Epithelial cell of esophagus (primary cell): ENCODE measurements around the gene RAX2.

Experiments used
- DNase-seq: peaks from one replicate; pipeline ENCODE4 v3.0.0; 2010; ENCODE audit warnings: low read depth
- H3K4me3 ChIP-seq: 2 replicates; pipeline ENCODE4 v1.5.1; 2011; ENCODE audit warnings: mild to moderate bottlenecking, low read length, control low read depth
- CTCF ChIP-seq: IDR thresholded peaks from 2 replicates; pipeline ENCODE4 v1.5.1; 2011; ENCODE audit warnings: low read depth, mild to moderate bottlenecking, low read length, control low read depth, inconsistent platforms; ENCODE audit not compliant: insufficient read depth; ENCODE audit errors: missing control alignments

Gene RAX2

DNA sequence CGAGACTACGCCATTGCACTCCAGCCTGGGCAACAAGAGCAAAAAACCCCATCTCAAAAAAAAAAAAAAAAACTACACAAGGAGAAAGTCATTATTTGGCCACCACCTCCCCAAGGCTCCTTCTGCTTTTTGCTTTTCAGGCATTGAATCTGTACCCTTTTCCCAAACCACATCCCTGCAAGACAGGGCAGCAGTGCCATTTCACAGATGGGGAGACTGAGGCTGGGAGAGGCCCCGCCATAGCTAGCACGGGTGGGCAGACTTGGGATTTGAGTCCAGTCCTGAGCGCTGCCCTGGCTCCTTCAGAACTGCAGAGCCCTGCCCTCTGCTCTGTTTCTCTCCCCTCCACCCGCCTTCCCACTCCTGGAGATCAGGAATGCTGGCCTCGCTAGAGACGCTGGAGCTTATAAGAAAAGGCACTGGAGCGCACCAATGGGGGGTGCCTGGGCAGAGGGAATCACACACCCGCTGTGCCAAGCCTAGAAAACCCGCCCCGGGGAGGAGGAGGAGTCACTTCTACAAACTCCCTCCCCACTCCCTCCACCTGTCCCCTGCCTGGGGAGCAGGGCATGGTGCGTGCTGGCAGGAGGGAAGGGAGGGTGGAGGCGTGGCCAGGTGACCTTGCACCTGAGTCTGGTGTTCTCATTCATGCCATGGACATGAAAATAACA is 46.3 kb downstream of the RAX2 start:
- no peak for TF ChIP-seq CTCF
- no peak overlapping the region for H3K4me3 ChIP-seq
- DNase-seq: peak; percentile 42

GRCh38 chr19:3725121-3725520 is 46.9 kb downstream of the RAX2 start:
- H3K4me3 ChIP-seq: no peak overlapping the region
- no peak for DNase-seq
- TF ChIP-seq CTCF: no peak

DNA sequence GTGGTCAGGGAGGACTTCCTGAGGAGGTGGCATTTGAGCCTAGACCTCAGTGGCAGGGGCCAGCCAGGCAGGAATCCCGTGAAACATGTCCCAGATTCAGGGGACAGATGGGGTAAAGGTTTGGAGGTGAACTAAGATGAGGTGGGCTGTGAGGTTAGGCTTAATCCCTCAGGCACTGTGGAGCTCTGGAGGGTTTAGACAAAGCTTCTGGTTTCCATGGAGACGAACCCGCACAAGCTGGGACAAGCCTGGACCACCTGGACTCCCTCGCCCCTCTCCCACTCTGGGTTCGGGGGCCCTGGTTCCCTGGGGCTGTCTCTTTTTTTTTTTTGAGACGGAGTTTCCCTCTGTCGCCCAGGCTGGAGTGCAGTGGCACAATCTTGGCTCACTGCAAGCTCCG is 48.1 kb downstream of the RAX2 start:
- no peak overlapping the region for H3K4me3 ChIP-seq

DNA sequence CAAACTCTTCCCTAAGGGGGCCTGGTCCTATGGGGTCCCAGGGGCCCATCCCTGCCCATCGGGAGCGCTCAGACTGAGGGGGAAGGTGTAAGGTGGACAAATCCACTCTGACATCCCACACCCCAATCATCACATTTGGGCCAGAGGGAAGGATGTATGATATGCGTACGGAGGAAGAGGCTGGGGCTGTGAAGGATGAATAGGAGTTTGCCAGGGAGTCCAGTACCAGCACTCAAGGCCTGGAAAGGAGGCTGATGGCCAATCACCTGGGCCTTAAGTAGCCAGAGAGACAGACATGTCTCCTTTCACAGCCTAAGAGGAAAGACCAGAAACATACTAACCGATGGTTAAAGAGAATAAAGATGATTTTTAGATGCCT is 48.9 kb downstream of the RAX2 start:
- DNase-seq: no peak
- no peak for TF ChIP-seq CTCF
- H3K4me3 ChIP-seq: no peak overlapping the region

More for the DNA sequence above, 48.1 kb downstream of the RAX2 start:
- TF ChIP-seq CTCF: no peak
- no peak for DNase-seq

GRCh38 chr19:3722443-3723109 is 49.5 kb downstream of the RAX2 start:
- H3K4me3 ChIP-seq: no peak overlapping the region
- DNase-seq: no peak
- TF ChIP-seq CTCF: no peak

GRCh38 chr19:3721887-3722442 is 50.1 kb downstream of the RAX2 start:
- no peak for DNase-seq
- H3K4me3 ChIP-seq: peak overlapping the region; percentile 11
- TF ChIP-seq CTCF: no peak
